ENCODE data around the gene RBMY1J. TPM values are rescaled to one million over a fixed set of nuclear protein-coding genes. Genes with fewer than 3 reads are reported as not detected.
"Not testable (repeated sequence)": the region's sequence is repeated elsewhere in the genome, so short reads cannot be mapped to it uniquely, and the experiment has no call there.

The RBMY1J gene
- not detected for total RNA-seq
- polyA plus RNA-seq, result not detected

DNA sequence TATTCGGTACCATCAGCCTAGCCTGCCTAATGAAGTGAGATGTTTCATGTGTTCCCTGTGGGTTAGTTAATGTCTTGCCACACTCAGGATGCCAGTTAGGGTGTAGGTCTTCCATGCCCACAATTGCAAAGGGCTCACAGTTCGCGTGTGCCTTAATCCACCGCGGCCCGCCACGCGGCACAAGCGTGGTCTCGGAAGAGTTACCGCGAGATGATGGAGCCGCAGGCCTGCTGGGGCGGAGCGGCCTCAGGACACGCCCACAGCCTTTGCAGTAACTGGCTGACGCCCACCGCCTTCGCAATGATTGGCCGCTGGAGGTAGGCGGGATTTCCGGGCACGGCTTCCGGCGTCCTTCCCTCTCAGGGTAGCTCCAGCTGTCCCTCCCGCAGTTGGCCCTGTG, at the start of gene RBMY1J:
Gene RBMY1J, plus strand, starts transcription at position 301 of the 400 bp plus-strand sequence. CDS start 2,038 bp downstream, outside the sequence.
- WGBS, result no CpG with 5 or more reads among the region's 26 CpGs
- not testable (repeated sequence) for DNase-seq (ENCODE audit: extremely low spot score)

DNA sequence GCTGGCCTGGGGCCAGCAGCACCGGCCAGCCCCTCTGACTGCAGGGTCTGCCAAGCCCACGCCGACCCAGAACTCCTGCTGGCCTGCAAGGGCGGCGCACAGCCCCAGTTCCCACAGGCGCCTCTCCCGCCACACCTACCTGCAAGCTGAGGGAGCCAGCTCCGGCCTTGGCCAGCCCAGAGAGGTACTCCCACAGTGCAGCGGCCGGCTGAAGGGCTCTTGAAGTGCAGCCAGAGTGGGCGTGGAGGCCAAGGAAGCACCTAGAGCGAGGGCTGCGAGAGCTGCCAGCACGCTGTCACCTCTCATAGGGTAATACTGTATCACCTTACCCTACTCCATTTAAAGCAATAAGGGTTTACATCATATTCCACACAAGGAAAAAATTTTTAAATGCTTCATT, 35.8 kb upstream of the RBMY1J start:
- H3K36me3 ChIP-seq (ENCODE audit: insufficient read depth), result no peaks in the 10 kb centered on the region
- no peak overlapping the region for H3K4me3 ChIP-seq (ENCODE audit: low read depth, low read length)
- H3K27ac ChIP-seq (ENCODE audit: low read depth), result no peak overlapping the region
- DNase-seq (ENCODE audit: extremely low spot score), result no peak
- WGBS, result 86% methylated on average over 14 of the region's 14 CpGs
- H3K4me1 ChIP-seq (ENCODE audit: insufficient read depth), result no peaks in the 10 kb centered on the region

More for the DNA sequence above, at the start of gene RBMY1J:
- H3K36me3 ChIP-seq (ENCODE audit: insufficient read depth); H3K4me3 ChIP-seq (ENCODE audit: low read depth, low read length); H3K4me1 ChIP-seq (ENCODE audit: insufficient read depth); H3K27ac ChIP-seq (ENCODE audit: low read depth): not testable (repeated sequence)

DNA sequence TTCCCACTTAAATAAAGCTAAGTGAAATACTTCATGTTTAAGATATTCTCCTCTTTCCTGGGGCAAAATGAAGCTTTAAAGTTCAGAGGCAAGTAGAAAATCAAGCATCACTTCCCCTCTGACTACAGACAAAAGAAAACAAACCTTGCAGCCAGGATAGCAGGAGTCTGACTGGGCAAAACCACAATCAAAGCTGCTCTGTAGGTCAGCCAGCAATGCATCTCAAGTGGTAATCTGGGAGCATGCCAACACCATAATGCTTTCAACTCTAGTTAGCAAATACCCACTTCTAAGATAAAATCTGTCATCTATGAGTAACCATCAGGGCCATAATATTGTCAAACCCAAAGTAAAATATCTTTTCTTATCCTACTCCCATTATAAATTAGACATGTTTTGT, 32.6 kb upstream of the RBMY1J start:
- H3K4me1 ChIP-seq (ENCODE audit: insufficient read depth), result no peaks in the 10 kb centered on the region
- H3K36me3 ChIP-seq (ENCODE audit: insufficient read depth), result no peaks in the 10 kb centered on the region
- no peak overlapping the region for H3K27ac ChIP-seq (ENCODE audit: low read depth)
- DNase-seq (ENCODE audit: extremely low spot score), result no peak
- H3K4me3 ChIP-seq (ENCODE audit: low read depth, low read length), result no peak overlapping the region

- Histone ChIP-seq H3K4me3 (ENCODE audit: low read depth, low read length) (no peak overlapping the region), H3K36me3 (ENCODE audit: insufficient read depth) (no peaks in the 10 kb centered on the region), H3K27ac (ENCODE audit: low read depth) (no peak overlapping the region), H3K4me1 (ENCODE audit: insufficient read depth) (no peaks in the 10 kb centered on the region)
- DNase-seq (ENCODE audit: extremely low spot score), result no peak
Measured at GRCh38 chrY:22373494-22373893, 29.7 kb upstream of the RBMY1J start.

GRCh38 chrY:22444718-22445396, 41.6 kb downstream of the RBMY1J start:
- not testable (repeated sequence) for H3K4me1 ChIP-seq (ENCODE audit: insufficient read depth); H3K4me3 ChIP-seq (ENCODE audit: low read depth, low read length); DNase-seq (ENCODE audit: extremely low spot score); H3K36me3 ChIP-seq (ENCODE audit: insufficient read depth); H3K27ac ChIP-seq (ENCODE audit: low read depth)
- WGBS, result no CpG with 5 or more reads among the region's 8 CpGs

DNA sequence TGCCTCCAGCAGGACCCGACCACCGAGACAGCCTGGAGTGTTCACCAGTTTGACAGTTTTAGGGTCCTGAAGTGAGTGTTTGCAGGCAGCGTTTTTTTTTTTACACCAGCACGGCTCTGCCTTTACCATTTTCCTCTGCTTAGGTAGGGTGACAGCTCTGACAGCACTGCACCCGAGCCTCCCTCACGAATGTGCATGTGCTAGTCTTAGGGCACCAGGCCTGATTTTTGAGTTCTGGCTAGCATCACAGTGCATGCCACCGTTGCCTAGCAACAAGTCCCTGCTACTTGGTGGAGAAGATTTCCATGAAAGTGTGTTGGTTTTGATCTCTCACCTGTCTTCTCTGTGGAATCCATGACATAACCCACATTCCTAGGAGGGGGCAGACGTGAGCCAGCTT, 52.3 kb downstream of the RBMY1J start:
- H3K36me3 ChIP-seq (ENCODE audit: insufficient read depth); DNase-seq (ENCODE audit: extremely low spot score); H3K4me1 ChIP-seq (ENCODE audit: insufficient read depth); H3K4me3 ChIP-seq (ENCODE audit: low read depth, low read length); H3K27ac ChIP-seq (ENCODE audit: low read depth): not testable (repeated sequence)
- no CpG with 5 or more reads among the region's 8 CpGs for WGBS

GRCh38 chrY:22461962-22462361, 58.8 kb downstream of the RBMY1J start:
- not testable (repeated sequence) for H3K36me3 ChIP-seq (ENCODE audit: insufficient read depth); DNase-seq (ENCODE audit: extremely low spot score); H3K4me3 ChIP-seq (ENCODE audit: low read depth, low read length); H3K4me1 ChIP-seq (ENCODE audit: insufficient read depth); H3K27ac ChIP-seq (ENCODE audit: low read depth)
- no CpG with 5 or more reads among the region's 10 CpGs for WGBS

Other genes starting within 250 kb of the RBMY1J start
- not detected for gene RBMY1F, start 220.5 kb upstream of the RBMY1J start, total RNA-seq
- not detected for gene RBMY1F, start 220.5 kb upstream of the RBMY1J start, polyA plus RNA-seq